Stimulated activated CD8-positive, alpha-beta memory T cell treated with anti-CD3 and anti-CD28 coated beads, Interleukin-7, amount 100 ng/mL, for 4 hours (primary cell): Measurements from ENCODE around the gene MCOLN3.

ENCODE experiments used
- DNase-seq, 2 donors: peaks; one replicate each; pipeline ENCODE4 v3.0.0-alpha.2; 2020; ENCODE audit warnings: low read depth in 2 of 2

MCOLN3 gene, protein sequence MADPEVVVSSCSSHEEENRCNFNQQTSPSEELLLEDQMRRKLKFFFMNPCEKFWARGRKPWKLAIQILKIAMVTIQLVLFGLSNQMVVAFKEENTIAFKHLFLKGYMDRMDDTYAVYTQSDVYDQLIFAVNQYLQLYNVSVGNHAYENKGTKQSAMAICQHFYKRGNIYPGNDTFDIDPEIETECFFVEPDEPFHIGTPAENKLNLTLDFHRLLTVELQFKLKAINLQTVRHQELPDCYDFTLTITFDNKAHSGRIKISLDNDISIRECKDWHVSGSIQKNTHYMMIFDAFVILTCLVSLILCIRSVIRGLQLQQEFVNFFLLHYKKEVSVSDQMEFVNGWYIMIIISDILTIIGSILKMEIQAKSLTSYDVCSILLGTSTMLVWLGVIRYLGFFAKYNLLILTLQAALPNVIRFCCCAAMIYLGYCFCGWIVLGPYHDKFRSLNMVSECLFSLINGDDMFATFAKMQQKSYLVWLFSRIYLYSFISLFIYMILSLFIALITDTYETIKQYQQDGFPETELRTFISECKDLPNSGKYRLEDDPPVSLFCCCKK

DNA sequence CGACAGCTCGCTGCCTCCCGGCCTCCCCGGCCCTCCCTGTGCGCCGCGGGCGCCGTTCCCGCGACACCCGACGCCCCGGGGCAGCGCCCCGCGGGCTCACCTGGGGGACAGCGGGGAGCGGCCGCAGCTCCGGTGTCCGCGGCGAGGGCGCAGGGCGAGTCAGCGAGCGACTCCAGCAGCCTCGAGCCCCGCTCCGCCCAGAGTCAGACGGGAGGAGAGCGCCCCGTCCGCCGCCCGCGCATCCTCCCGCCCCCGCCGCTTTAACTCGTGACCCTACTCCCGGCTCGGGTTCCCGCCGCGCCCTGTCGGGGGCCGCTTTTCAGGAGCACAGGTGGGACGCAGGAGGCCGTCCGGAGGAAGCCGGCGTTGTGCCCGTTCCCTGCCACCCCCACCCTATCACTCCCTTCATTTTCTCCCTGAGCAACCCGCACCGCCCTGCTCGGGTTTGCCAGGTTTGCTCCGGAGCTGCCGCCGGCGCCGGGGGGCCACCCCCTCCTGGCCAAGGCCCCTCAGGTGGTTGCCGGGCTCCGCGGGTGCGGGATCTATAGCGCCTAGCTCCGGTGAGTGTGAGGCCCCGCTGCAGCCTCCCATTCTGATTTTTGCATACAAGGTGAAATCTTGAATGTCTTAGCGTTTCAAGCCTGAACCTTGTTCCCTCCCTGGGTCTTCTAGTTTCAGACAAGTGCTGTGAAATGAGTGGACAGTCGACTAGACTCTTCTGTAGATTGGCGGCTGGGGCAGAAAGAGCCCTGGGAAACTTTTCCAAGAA lies at the start of gene MCOLN3:
MCOLN3 (minus strand) TSS at position 205 of the 769 bp plus-strand sequence. CDS start 3,140 bp downstream, outside the sequence.
- peak in 1 of 2 donors; percentile 46 for DNase-seq

DNA sequence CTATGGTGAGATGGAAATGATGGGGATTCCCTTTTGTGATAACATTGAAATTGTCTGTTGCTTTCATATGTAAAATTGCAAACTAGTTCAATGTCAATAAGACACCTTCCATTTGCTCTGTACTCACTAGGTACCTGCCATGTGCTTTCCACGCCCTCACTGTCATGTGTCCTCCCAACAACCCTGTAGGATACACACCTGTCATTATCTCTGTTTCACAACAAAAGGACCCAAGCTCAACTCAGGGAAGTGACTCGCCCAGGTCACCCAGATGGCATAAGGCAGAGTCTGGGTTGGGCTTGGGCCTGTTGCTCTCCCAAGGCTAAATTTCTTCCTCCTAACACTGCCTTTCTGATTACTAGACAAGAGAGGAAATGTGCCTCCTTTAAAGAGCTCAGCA lies 45.3 kb upstream of the MCOLN3 start:
- DNase-seq, result no peak

DNA sequence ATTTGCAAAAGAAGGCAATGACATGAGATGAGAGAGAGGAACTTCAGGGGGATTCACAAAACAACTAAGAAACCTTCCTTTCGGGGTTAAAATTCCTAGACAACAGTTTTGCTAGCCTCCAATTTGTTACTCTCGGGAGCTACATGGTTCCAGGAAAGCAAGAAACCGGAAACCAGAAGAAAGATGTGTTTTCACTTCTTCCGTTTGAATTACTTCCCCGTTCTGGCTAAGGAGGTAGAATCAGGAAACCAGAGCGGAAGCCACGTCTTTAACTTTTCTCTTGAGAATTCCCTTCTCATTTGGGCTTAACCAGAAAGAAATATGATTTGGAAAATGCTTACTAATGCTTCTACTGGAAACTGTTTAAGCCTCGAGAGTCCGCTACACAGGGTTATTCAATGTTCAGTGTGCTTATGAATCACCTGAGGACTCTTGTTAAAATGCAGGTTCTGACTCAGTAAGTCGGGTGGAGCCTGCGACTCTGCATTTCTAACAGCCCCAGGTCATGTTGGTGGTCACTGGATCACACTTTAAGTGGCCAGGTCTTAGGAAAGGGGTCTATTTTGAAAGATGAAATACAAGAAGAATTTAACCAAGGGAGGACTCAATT lies 43.5 kb upstream of the MCOLN3 start:
- no peak for DNase-seq

DNA sequence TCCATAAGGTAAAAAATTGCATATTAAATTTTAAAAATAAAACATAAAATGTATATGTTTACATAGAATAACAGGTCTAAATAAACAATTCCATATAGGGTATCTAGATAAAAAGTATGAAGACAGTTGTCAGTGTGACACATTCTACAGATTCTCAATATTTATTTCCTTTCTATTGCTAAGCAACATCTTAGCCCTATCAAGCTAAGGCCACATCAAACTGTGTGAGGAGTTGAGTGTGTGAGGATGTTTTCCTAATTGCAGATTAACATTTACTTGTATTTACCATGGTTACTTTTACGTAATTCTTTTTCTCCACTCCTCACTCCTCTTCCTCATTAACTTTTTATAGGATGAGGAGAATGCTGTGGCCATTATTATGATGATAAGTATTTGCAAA lies 41.9 kb upstream of the MCOLN3 start:
- no peak for DNase-seq

DNA sequence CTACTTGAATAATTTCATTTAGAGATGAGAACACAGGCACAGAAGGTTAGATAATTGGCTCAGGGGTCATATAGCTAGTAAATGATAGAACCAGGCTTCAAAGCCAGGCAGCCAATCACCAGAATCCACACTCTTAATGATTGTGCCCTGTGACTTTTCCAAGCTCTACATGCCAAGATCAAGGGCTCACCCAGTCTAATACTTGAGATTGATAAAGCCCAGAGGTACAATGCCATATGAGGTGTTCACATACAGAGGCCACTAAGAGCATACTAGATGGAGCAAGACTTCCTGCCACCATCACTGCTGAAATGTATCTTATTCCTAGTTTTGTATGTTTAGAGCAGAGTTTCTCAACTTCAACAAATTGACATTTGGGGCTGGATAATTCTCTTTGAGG lies 40.9 kb upstream of the MCOLN3 start:
- DNase-seq, result no peak

DNA sequence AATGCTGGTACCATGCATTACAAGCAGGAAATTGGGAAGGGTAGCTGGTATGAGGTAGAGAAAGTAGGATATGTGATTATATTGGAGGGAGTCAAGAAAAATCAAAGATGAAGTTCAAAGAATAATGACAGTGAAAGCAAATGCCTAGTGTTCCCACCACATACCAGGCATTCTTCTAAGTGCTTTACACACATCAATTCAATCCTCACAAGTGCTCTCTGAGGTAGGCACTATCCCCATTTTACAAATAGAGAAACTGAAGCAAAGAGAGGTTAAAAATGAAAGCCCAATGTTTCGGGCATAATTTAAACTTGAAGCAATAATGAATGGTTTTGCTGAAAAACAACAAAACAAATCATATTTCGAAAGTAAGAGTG lies 40.1 kb upstream of the MCOLN3 start:
- DNase-seq, result no peak

DNA sequence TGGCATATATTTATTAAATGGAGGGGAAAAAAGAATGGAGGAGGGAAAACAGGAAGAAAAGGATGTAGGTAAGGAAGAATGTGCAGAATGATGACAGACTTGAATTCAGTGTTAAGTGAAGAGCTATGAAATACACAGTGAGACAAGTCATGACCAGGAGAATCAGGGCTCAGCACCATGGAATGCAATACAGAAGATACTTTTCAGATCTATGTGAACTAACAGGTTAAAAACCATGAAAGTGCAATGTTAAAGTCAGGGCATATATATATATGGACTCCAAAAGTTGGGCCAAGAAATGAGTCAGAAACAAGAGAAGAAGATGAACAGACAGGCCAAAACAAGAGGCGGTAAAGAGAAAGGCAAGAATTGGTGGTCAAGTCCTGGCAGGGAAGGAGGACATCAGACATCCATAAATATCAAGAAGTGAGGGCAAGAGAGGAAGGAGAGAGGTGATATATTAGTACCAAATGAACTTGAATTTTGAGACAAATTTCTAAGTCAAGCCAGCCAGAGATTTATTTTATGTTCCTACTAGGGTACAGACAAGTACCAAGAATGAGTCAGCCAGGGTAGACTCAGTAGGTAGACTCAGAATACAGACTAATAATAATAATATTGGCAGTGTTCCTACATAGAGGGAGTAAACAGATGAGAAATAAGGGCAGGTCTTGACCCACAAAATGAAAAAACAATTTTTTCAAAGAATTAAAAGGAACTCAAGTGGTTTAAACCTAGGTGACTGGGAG lies 39.5 kb upstream of the MCOLN3 start:
- no peak for DNase-seq

DNA sequence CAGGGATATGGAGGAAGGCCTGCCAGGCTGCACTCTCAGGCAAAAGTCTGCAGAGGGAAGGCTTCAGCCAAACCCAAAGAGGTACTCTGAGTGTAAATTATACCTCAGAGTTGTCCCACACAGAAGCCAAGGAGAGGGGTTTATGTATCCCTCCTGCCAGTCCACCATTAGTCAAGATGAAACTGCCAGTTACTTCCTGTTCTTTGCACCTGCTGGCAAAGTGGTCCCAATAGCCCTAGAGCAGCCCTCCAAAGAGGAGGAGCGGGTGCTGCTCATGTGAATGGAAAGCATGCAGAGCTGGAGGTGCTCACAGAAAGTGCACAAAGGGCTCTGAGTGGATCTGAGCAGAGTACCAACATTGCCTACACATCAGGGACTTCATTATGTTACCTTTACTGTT lies 37.1 kb upstream of the MCOLN3 start:
- no peak for DNase-seq

DNA sequence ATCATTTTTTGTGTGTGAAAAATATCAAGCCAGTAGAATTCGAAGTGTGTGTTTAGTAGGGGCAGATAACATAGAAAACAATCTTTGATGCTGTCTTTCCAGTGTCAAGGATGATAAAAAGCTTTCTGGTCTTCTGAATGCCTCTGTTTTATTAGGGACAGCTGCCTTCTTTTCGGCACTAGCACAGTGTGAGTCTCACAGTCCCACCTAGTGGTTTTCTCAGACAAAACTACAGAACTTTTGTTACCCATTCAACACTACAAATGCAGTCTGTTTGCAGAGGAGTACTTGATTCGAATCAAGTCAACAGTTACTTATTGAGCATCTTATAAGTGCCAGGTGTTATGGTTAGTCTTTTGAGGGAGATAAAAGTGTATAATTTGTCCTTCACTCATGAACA lies 30.6 kb upstream of the MCOLN3 start:
- no peak for DNase-seq

DNA sequence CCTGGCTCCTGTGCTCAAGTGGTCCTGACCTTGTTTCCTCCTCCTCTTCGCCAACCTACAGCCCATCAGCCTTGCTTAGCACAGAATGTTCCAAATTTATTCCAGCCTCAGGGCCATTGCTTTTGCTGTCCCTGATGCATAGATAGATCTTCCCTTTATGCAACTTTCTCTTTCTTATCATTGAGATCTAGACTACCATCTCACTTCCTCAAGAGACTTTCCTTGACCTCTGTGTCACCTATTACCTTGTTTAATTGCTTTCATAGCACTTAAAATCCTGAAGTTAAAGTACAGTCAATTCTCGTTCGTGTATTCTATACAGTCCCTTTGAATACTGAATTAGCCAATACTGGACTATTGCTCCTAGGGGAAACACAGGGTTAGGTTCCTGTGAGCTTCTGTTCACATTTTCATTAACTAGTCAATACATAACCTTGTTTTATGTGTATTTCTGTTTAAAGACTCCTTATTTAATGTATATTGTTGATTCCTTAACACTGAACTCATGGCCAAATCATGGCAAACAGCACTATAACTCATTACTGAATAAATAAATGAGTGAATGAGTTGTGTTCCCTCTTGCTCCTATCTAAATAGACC lies 26.2 kb upstream of the MCOLN3 start:
- DNase-seq, result no peak

DNA sequence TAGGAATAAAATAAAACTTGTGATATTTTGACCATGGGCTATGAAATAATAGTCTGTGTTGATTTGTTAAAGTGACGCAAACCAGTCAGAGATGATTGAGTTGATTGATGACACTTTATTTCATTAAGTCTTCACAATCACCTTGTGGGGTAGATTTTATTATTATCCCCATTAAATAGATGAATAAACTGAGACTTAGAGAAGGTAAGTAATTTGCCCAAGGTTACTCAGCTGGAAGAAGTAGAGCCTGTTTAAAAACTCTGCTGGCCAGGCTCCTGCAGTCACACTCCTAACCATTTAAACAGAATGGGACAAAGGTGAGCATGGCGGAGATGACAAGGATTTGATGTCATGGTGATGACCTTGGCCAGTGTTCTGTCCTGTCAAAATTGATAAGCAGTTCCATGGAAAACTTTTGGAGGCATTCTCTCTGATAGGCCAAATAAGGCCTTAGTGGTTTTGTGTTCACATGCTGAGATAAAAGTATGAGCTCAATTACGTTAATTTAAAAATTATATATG lies 22.7 kb upstream of the MCOLN3 start:
- no peak for DNase-seq

DNA sequence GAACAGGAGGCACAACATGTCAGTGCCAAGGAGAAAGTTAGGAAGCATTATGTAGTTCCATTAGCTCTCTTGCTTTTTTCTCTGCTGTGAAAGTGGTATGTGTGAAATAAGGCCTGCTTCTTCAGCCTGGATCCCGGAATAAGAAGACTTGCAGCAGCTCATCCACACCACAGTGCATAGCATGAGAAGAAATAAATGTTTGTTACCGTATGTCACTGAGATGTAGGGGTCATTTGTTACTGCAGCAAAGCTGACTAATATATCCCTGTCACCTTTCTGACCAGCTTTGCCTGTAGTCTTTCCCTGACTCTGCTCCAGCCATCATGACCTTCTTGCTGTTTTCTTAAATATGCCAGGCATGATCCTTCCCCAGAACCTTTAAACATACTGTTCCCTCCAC lies 20.5 kb upstream of the MCOLN3 start:
- no peak for DNase-seq

DNA sequence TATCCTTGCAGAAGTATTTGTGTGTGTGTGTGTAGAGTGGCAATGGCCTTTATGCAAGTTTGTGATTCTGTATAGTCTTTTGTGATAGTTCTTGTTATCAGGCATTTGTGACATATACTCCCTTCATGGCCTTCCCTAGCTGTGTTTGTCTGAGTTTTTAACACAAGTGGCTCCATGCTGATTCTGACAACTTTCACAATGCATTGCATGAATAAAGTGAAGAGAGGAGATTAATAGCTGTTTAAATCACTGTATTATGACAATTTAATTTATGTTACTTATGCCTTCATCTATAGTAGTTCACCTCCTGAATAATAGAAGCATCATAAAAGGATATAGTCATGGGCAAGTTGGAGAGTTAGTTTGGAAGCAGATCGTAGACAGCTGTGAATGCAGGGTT lies 17.2 kb upstream of the MCOLN3 start:
- DNase-seq, result no peak

DNA sequence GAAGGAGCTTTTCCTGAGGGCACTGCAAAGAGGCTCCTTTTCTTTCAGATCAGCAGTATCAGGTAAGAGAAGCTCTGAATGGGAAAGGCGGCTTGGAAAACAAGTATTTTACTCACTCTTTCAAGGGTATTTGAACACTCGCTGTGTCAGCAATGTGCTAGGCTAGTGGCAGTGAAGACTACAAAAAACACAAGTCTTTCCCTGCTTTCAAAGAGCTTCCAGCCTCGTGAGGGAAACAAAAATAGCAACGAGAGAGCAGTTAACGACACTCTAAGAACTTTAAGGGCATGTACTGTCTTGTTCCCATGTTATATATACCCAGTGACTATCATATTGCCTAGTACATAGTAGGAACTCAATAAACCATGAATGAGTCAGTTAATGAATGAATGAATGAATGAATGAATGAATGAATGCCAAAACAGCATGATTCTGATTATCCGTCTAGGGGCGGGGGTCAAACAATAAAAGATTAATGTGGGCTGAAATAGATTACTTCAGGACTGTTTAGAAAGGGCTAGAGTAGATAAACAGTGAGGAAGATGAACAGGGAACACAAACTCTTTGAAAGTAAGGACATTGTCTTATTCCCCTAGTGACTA lies 14.2 kb upstream of the MCOLN3 start:
- DNase-seq, result no peak

DNA sequence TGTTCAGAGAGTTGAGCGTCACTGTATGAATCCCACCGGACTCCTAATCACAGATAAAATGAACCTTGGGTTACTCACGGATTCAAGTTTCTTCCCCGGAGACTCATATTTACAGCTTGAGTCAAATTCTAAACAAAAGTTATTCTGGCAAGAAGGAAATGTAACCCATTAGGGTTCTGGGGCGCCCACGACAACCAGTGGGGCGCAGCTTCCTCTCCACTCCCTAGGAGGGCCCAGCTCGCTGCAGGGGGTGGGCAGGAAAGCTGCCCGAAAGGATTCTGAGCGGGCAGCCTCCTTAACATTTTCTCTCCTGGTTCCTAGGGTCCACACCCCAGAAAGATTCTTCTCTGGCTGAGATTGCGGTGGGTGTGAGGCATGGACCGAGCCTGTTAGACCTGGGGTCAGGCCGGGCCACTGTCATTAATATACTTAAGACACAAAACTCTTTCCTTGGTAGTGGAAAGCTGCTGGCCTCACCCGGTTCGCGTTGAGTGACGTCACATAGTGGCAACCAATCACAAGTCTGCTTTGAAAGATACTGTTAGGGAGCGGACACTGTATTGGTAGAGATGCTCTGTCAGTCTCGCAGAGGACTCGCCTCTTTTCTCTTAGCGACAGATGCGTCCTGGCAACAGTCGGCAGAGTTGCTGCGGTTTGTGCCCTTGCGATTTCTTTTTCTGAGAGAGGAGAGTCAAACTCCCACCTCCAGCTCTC lies 13.6 kb upstream of the MCOLN3 start:
- DNase-seq, result peak; percentile 64 to 78

DNA sequence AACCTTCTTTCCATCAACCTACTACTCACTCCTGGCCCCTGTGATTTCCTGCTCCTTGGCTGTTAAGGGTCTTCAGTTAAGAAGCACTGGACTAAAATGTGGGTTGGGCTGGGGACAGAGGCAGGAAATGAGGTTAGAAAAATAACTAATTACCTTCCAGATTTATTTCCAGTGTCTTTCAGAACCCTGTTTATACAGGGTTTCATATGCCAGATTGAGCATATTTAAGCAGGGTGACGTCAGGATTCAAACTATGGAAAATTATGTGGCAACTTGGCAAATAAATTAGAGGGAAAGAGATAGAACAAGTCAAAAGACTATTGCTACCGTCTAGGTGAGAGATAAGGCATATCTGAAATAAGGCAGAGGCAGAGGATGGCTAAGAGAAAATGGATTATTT lies 11.7 kb upstream of the MCOLN3 start:
- no peak for DNase-seq

DNA sequence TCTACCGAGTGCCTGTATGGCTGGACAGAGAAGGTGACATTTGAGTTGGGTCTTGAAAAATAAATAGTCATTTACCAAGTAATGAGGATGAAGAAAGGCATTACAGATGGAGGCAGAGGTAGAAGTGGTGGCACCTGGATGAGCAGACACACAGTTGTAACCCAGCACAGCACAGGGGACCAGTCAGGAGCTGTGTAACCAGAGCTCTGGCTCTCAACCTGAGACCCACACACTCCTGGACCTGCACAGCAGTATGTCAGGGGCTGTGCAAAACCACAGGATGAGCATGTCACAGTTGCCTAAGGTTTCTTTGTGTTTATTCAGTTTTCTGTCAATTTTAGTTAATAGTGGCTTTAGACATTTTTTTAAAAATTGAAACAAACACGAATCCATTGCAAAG lies 11.3 kb upstream of the MCOLN3 start:
- DNase-seq, result no peak

DNA sequence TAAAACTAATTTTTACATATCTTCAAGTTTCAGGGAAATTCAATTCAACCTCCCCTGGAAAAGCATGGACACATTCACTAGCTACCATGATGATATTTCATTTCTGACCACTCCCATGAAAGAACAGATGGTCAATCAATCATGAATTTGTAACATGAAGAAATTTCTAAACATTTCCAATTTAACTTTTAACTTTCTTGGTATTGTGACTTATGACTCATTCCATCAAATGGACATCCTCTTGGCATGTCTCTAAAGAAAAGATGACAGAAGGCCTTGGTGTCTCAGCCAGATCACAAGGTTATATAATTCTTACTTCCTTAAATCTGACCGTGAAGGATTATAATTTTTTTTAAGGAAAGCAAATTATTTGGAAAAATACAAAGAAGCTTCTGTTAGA lies 10.5 kb upstream of the MCOLN3 start:
- no peak for DNase-seq

DNA sequence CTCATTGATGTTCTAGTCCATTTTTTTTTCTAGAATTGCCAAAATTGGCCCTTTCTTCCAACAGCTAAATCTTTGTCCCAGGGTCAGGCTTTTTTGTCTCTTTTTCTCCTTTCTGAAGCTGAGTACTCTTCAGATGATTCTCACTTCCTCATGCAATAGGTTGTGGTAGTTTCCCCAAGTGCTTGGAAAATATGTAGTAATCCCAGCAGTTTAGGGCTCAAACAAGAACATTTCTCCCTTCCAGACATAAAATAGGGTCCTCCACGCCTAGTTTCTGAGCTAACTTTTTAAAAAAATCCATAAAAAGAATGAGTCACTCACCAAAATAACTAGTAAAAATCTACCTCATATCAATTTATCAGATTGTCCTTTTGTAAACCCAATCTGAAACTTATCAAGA lies 10.0 kb upstream of the MCOLN3 start:
- DNase-seq, result no peak

DNA sequence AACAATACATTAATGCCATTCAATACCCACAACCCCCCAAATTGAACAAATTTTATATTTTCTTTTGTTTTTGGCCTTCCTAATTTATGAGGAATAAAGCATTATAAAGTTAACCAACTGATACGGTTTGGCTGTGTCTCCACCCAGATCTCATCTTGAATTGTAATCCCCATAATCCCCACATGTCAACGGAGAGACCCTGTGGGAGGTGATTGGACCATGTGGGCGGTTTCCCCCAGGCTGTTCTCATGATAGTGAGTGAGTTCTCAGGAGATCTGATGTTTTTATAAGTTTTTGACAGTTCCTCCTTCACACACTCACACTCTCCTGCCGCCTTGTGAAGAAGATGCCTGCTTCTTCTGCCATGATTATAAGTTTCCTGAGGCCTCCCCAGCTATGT lies 6.4 kb upstream of the MCOLN3 start:
- DNase-seq, result no peak
